HCT116 (cell line): ENCODE data around the gene CACNA1A. TPM values are rescaled to one million over a fixed set of nuclear protein-coding genes. Genes with fewer than 3 reads are reported as not detected.

Experiments
- ATAC-seq: fragments of 200-7000 bp; cut with Tn5 transposase; 2 replicates; pipeline ENCODE4 v1.9.1; 2020; ENCODE audit warnings: mild to moderate bottlenecking, moderate library complexity
- BruUV-seq: library from RNA; stranded (reverse); fragments of 400-500 nt; replicated peaks from 2 replicates; lab custom pipeline; 2021; lab: Mats Ljungman, UMichigan
- CTCF ChIA-PET: fragments of 300-600 bp; sonication (Branson Sonifier 250); formaldehyde crosslinking; loops from one replicate; lab custom pipeline; 2021; ENCODE audit warnings: antibody characterized with exemption; lab: Charles Lee
- POLR2A ChIA-PET: fragments of 300-600, 350-600 bp; sonication (Branson Sonifier 250); formaldehyde crosslinking; loops from one replicate; lab custom pipeline; 2021; ENCODE audit warnings: antibody characterized with exemption; lab: Charles Lee
- RAD21 ChIA-PET, 2 experiments: fragments of 300-600 bp; sonication (Branson Sonifier 250); formaldehyde crosslinking; loops; one replicate each; lab custom pipeline; 2023; ENCODE audit warnings: low total read pairs in 2 of 2; ENCODE audit not compliant: uncharacterized antibody in 2 of 2, unreplicated experiment in 2 of 2, low non-redundant PET in 1 of 2; lab: Charles Lee
- DNase-seq: peaks from one replicate; pipeline ENCODE4 v3.0.0-alpha.2; 2010; ENCODE audit warnings: low read depth, low spot score
- H2AFZ ChIP-seq: fragments of 200-600 bp; shearing (Covaris generic), sonication (generic); 2 replicates; pipeline ENCODE4 v1.6.1; 2017; ENCODE audit warnings: low read depth, mixed run types, mixed read lengths, antibody characterized with exemption, low read length; ENCODE audit not compliant: poor library complexity, severe bottlenecking
- H3K27ac ChIP-seq: 2 replicates; pipeline ENCODE4 v1.5.1; 2012; ENCODE audit warnings: low read depth, low read length
- H3K27me3 ChIP-seq: fragments of 200-600 bp; sonication (generic); 2 replicates; pipeline ENCODE4 v1.6.1; 2016; ENCODE audit warnings: mixed run types, low read length, mixed read lengths; ENCODE audit not compliant: insufficient read depth
- H3K36me3 ChIP-seq, 2 experiments: fragments of 200-500 bp in 1 of 2; fragments of 200-600 bp in 1 of 2; sonication (Bioruptor generic) in 1 of 2; sonication (generic) in 1 of 2; 2 replicates each; pipeline versions ENCODE4 v1.5.1 to v1.6.1; 2014 to 2016; ENCODE audit warnings: low read length in 2 of 2, inconsistent platforms in 1 of 2, mixed read lengths in 1 of 2, mixed run types in 1 of 2; ENCODE audit not compliant: insufficient read depth in 2 of 2, control insufficient read depth in 1 of 2
- H3K4me1 ChIP-seq, 2 experiments: fragments of 200-600 bp in 1 of 2; sonication (generic) in 1 of 2; 2 replicates each; pipeline versions ENCODE4 v1.5.1 to v1.6.1; 2012 to 2017; ENCODE audit warnings: low read length in 2 of 2, inconsistent platforms in 1 of 2, mild to moderate bottlenecking in 1 of 2, mixed read lengths in 1 of 2, mixed run types in 1 of 2, moderate library complexity in 1 of 2; ENCODE audit not compliant: insufficient read depth in 2 of 2, control insufficient read depth in 1 of 2
- H3K4me2 ChIP-seq: fragments of 200-600 bp; sonication (generic); 2 replicates; pipeline ENCODE4 v1.6.1; 2017; ENCODE audit warnings: mixed run types, low read length, mixed read lengths
- H3K4me3 ChIP-seq, 2 experiments: fragments of 200-600 bp in 1 of 2; sonication (generic) in 1 of 2; replicated peaks in 1 of 2; 2 replicates each; pipeline ENCODE4 v1.5.1; 2011 to 2016; ENCODE audit warnings: low read length in 2 of 2, control low read depth in 1 of 2, low read depth in 1 of 2, mild to moderate bottlenecking in 1 of 2, mixed read lengths in 1 of 2, mixed run types in 1 of 2
- H3K79me2 ChIP-seq: fragments of 200-600 bp; sonication (generic); 2 replicates; pipeline ENCODE4 v1.6.1; 2017; ENCODE audit warnings: mild to moderate bottlenecking, mixed run types, low read length, moderate library complexity, mixed read lengths; ENCODE audit not compliant: insufficient read depth
- H3K9ac ChIP-seq: fragments of 200-600 bp; sonication (generic); 2 replicates; pipeline ENCODE4 v1.6.1; 2016; ENCODE audit warnings: low read length, mixed read lengths
- H3K9me2 ChIP-seq: fragments of 200-600 bp; sonication (generic), shearing (Covaris generic); 2 replicates; pipeline ENCODE4 v1.6.1; 2017; ENCODE audit warnings: mixed run types, mild to moderate bottlenecking, moderate library complexity; ENCODE audit not compliant: insufficient read depth
- H3K9me3 ChIP-seq, 2 experiments: fragments of 200-500 bp in 1 of 2; fragments of 200-600 bp in 1 of 2; sonication (Bioruptor generic) in 1 of 2; sonication (generic) in 1 of 2; 2 replicates each; pipeline ENCODE4 v1.6.1; 2014 to 2017; ENCODE audit warnings: low read length in 2 of 2, mixed read lengths in 2 of 2, inconsistent platforms in 1 of 2, low read depth in 1 of 2, mild to moderate bottlenecking in 1 of 2, mixed run types in 1 of 2, moderate library complexity in 1 of 2; ENCODE audit not compliant: control insufficient read depth in 1 of 2, insufficient read depth in 1 of 2
- H4K20me1 ChIP-seq: fragments of 200-600 bp; sonication (generic), shearing (Covaris generic); 2 replicates; pipeline ENCODE4 v1.6.1; 2017; ENCODE audit warnings: mixed run types, mild to moderate bottlenecking, moderate library complexity; ENCODE audit not compliant: insufficient read depth
- CTCF ChIP-seq, 3 experiments: fragments of 200-600 bp in 1 of 3; sonication (generic) in 1 of 3; IDR thresholded peaks in 2 of 3; conservative IDR thresholded peaks in 1 of 3; 2 replicates each; pipeline ENCODE4 v1.5.1; 2012 to 2017; ENCODE audit warnings: low read depth in 2 of 3, low read length in 2 of 3, antibody characterized with exemption in 1 of 3, borderline replicate concordance in 1 of 3, control low read depth in 1 of 3, mild to moderate bottlenecking in 1 of 3, mixed read lengths in 1 of 3, mixed run types in 1 of 3, moderate library complexity in 1 of 3; ENCODE audit not compliant: insufficient read depth in 1 of 3
- EGR1 ChIP-seq: IDR thresholded peaks from 2 replicates; pipeline ENCODE4 v1.6.1; 2012; ENCODE audit warnings: low read depth
- POLR2A ChIP-seq: IDR thresholded peaks from 2 replicates; pipeline ENCODE4 v1.7.0; 2011; ENCODE audit warnings: borderline replicate concordance; ENCODE audit not compliant: insufficient read depth, insufficient read length; ENCODE audit errors: extremely low read depth
- RAD21 ChIP-seq: IDR thresholded peaks from 2 replicates; pipeline ENCODE4 v1.6.1; 2012; ENCODE audit warnings: low read depth, mild to moderate bottlenecking
- REST ChIP-seq: IDR thresholded peaks from 2 replicates; pipeline ENCODE4 v1.6.1; 2012; ENCODE audit warnings: low read depth
- YY1 ChIP-seq: IDR thresholded peaks from 2 replicates; pipeline ENCODE4 v1.6.1; 2011; ENCODE audit warnings: low read length, low read depth, moderate library complexity, mild to moderate bottlenecking; ENCODE audit not compliant: insufficient replicate concordance; ENCODE audit errors: extremely low read depth
- intact Hi-C: fragments of 100-400 bp; cut with micrococcal nuclease; formaldehyde crosslinking; loops from 2 replicates; pipeline ENCODE4 v1.10.0; 2022
- total RNA-seq: library from RNA; stranded (reverse); gene quantifications from one replicate; pipeline ENCODE4 v1.2.1, GENCODE V29; 2021; ENCODE audit not compliant: unreplicated experiment

CACNA1A gene
- total RNA-seq, 1 experiment from 2014 or later, result 7.5 TPM

GRCh38 chr19:13373599-13373998, 132.7 kb downstream of the CACNA1A start:
- CTCF ChIA-PET, result interaction anchor here (0.8 kb wide), 1 partner anchor 201 kb away, joined by 3 read pairs; no protein-coding TSS in a partner anchor
- RAD21 ChIA-PET, result no interaction called here
- no TSS peak for BruUV-seq
- Histone ChIP-seq H3K4me1 (no peaks in the 10 kb centered on the region), H3K36me3 (no peaks in the 10 kb centered on the region), H3K27ac (no peak overlapping the region), H3K4me3 (no peak overlapping the region), H2AFZ (no peak overlapping the region), H3K9ac (no peak overlapping the region), H3K79me2 (no peaks in the 10 kb centered on the region), H3K9me3 (no peaks in the 10 kb centered on the region), H3K9me2 (no peaks in the 10 kb centered on the region), H3K4me2 (no peak overlapping the region), H4K20me1 (no peaks in the 10 kb centered on the region), H3K27me3 (no peaks in the 10 kb centered on the region)
- POLR2A ChIA-PET, result no interaction called here
- intact Hi-C loops, result no loop called here
- DNase-seq, result no peak
- no peak for ATAC-seq
- no peak for TF ChIP-seq REST
- TF ChIP-seq POLR2A, result no peak
- peak; percentile 18; the same call in 1 of the 2 replicates for TF ChIP-seq RAD21
- no peak for TF ChIP-seq EGR1
- TF ChIP-seq YY1, result no peak
- 0 out of 6 replicates have a peak, but pooled peaks of 1 of the 3 experiments have one; percentile 19 for TF ChIP-seq CTCF (IDR thresholded peaks at IDR 0.05 in 2 of 3, conservative IDR thresholded peaks at IDR 0.05 in 1 of 3; ENCODE audit: borderline replicate concordance in 1 of 3, insufficient read depth in 1 of 3, low read depth in 2 of 3, low read length in 2 of 3)
